ENCODE measurements around the gene SUFU.

GRCh38 chr10:102669206-102670064 lies 165.7 kb downstream of the SUFU start:
- TF ChIP-seq, protein P1, sequence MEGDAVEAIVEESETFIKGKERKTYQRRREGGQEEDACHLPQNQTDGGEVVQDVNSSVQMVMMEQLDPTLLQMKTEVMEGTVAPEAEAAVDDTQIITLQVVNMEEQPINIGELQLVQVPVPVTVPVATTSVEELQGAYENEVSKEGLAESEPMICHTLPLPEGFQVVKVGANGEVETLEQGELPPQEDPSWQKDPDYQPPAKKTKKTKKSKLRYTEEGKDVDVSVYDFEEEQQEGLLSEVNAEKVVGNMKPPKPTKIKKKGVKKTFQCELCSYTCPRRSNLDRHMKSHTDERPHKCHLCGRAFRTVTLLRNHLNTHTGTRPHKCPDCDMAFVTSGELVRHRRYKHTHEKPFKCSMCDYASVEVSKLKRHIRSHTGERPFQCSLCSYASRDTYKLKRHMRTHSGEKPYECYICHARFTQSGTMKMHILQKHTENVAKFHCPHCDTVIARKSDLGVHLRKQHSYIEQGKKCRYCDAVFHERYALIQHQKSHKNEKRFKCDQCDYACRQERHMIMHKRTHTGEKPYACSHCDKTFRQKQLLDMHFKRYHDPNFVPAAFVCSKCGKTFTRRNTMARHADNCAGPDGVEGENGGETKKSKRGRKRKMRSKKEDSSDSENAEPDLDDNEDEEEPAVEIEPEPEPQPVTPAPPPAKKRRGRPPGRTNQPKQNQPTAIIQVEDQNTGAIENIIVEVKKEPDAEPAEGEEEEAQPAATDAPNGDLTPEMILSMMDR (IDR thresholded peaks at IDR 0.05) = peak in 4 of 6 experiments; percentile 18 to 42 (median 30)
- TF ChIP-seq POLR2A (IDR thresholded peaks at IDR 0.05) = no peak

Data from esophagus squamous epithelium (tissue), 4 donors.